ENCODE data around the gene TTC22. TPM values are rescaled to one million over a fixed set of nuclear protein-coding genes. Genes with fewer than 3 reads are reported as not detected.

TTC22 gene
- total and polyA plus RNA-seq, 8 donors, result 4.2 to 65.2 (median 21.6) TPM

GRCh38 chr1:54750596-54750995 is 50.5 kb downstream of the TTC22 start:
- H3K27me3 ChIP-seq, result no peaks in the 10 kb centered on the region
- DNase-seq, result no peak
- no peaks in the 10 kb centered on the region for H3K9me3 ChIP-seq
- intact Hi-C loops (cut with DNase I; ENCODE audit: low total_unique reads), result no loop called here
- WGBS, 5 donors, result 54 to 79% (median 63%) methylated on average over 6 of the region's 6 CpGs
- H3K4me1 ChIP-seq, result no peaks in the 10 kb centered on the region
- H3K36me3 ChIP-seq, result peaks cover 0 to 3% (median 1%) of the 10 kb centered on the region in 4 donors
- H3K4me3 ChIP-seq, result no peak overlapping the region
- no peak overlapping the region for H3K27ac ChIP-seq
- no peak for TF ChIP-seq CTCF (IDR thresholded peaks at IDR 0.05)
- no peak for TF ChIP-seq POLR2AphosphoS5 (IDR thresholded peaks at IDR 0.05)
- no peak for TF ChIP-seq POLR2A (IDR thresholded peaks at IDR 0.05)
- no peak for TF ChIP-seq EP300 (IDR thresholded peaks at IDR 0.05)

DNA sequence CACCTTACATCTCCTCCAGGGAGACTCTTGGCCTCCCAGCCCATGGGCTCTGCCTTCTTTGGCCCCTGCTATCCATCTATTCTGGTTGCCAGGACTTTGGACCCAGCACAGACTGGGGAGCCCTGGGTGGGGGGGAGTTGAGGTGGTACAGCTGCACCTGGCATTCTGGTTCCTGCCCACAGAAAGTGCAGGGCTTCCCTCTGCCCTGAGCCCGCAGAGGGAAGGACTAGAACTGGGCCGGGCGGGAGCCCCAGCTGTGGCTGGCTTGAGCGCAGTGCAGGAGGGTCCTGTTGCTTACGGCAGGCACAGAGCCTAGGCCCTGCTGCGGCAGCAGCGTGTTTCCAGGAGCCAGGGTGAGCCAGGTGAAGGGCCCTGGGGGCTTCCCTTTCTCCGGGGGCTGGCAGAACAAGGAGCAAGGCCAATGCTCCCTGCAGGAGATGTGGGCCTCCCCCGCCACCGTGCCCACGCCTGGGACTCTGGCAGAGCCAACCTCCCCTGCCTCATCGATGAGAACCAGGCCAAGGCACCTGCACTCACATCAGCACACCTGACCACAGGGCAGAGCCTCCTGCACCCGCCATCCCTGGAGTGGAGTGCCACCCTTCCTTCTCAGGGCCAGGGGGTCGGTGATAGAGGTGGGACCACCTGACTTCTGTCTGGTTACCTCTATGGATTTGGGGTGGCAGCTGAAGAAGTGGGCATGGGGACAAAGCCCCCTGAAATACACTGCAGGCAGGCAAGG is 52.9 kb downstream of the TTC22 start:
- Histone ChIP-seq H3K36me3 (peaks cover 0 to 16% (median 14%) of the 10 kb centered on the region in 4 donors), H3K4me3 (no peak overlapping the region), H3K27ac (no peak overlapping the region), H3K9me3 (no peaks in the 10 kb centered on the region), H3K4me1 (no peaks in the 10 kb centered on the region), H3K27me3 (no peaks in the 10 kb centered on the region)
- 83 to 100% (median 85%) methylated on average over 2 to 14 of the region's 14 CpGs for WGBS, 5 donors
- intact Hi-C loops (cut with DNase I; ENCODE audit: low total_unique reads), result no loop called here
- no peak for DNase-seq
- TF ChIP-seq POLR2A (IDR thresholded peaks at IDR 0.05), result no peak
- no peak for TF ChIP-seq EP300 (IDR thresholded peaks at IDR 0.05)
- TF ChIP-seq CTCF (IDR thresholded peaks at IDR 0.05), result no peak
- TF ChIP-seq POLR2AphosphoS5 (IDR thresholded peaks at IDR 0.05), result no peak

- intact Hi-C loops (cut with DNase I; ENCODE audit: low total_unique reads), result no loop called here
- DNase-seq, result no peak
- no peaks in the 10 kb centered on the region for H3K9me3 ChIP-seq
- peaks cover 0 to 5% (median 0%) of the 10 kb centered on the region in 4 donors for H3K4me1 ChIP-seq
- no peak overlapping the region for H3K27ac ChIP-seq
- H3K4me3 ChIP-seq, result no peak overlapping the region
- H3K27me3 ChIP-seq, result no peaks in the 10 kb centered on the region
- WGBS, 5 donors, result 90 to 99% (median 95%) methylated on average over 4 of the region's 4 CpGs
- H3K36me3 ChIP-seq, result peaks cover 16 to 40% (median 38%) of the 10 kb centered on the region in 4 donors
- TF ChIP-seq CTCF (IDR thresholded peaks at IDR 0.05), result no peak
- no peak for TF ChIP-seq POLR2A (IDR thresholded peaks at IDR 0.05)
- no peak for TF ChIP-seq POLR2AphosphoS5 (IDR thresholded peaks at IDR 0.05)
- TF ChIP-seq EP300 (IDR thresholded peaks at IDR 0.05), result no peak
These were observed 55.3 kb downstream of the TTC22 start for GRCh38 chr1:54745864-54746263.

DNA sequence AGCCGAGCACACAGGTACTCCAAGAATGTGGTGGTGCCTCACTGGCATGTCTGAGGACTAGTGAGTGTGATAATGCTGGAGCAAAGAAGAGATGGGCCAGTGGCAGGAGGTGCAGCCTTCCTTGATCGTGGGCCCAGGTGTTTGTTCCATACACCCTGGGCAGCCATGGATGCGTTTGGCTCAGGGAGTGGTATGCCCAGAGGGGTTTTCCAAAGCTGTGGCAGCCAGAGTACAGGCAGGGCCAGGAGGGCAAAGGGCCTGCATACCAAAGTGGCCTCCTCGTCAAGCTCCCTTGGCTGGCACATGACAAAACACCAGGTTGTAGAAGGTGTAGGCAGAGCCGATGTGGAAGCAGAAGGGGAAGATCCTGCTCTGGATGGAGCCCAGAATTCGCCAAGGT is 55.8 kb downstream of the TTC22 start:
- intact Hi-C loops (cut with DNase I; ENCODE audit: low total_unique reads), result no loop called here
- H3K27me3 ChIP-seq, result no peaks in the 10 kb centered on the region
- no peaks in the 10 kb centered on the region for H3K9me3 ChIP-seq
- TF ChIP-seq CTCF (IDR thresholded peaks at IDR 0.05) (no peak), POLR2A (IDR thresholded peaks at IDR 0.05) (no peak), POLR2AphosphoS5 (IDR thresholded peaks at IDR 0.05) (no peak)
- no peak for DNase-seq
- H3K27ac ChIP-seq, result no peak overlapping the region
- 77 to 84% (median 80%) methylated on average over 6 of the region's 6 CpGs for WGBS, 5 donors
- H3K36me3 ChIP-seq, result peaks cover 21 to 46% (median 44%) of the 10 kb centered on the region in 4 donors
- peaks cover 0 to 5% (median 0%) of the 10 kb centered on the region in 4 donors for H3K4me1 ChIP-seq
- H3K4me3 ChIP-seq, result no peak overlapping the region
